MG63 (cell line): ENCODE measurements around the gene PCSK4. TPM values are rescaled to one million over a fixed set of nuclear protein-coding genes. Genes with fewer than 3 reads are reported as not detected.
"Not testable (repeated sequence)": the region's sequence is repeated elsewhere in the genome, so short reads cannot be mapped to it uniquely, and the experiment has no call there.

Source experiments
- DNase-seq: peaks from one replicate; pipeline ENCODE4 v3.0.0-alpha.2; 2020
- H3K27me3 ChIP-seq: fragments of 250-450 bp; sonication (Bioruptor Pico); 2 replicates; pipeline ENCODE4 v1.5.1; 2020; ENCODE audit warnings: mild to moderate bottlenecking, moderate library complexity
- H3K36me3 ChIP-seq: fragments of 250-450 bp; sonication (Bioruptor Pico); 2 replicates; pipeline ENCODE4 v1.5.1; 2020; ENCODE audit warnings: mild to moderate bottlenecking, moderate library complexity
- H3K4me3 ChIP-seq: fragments of 250-450 bp; sonication (Bioruptor Pico); 2 replicates; pipeline ENCODE4 v1.5.1; 2020; ENCODE audit warnings: mild to moderate bottlenecking, moderate library complexity
- H3K9me3 ChIP-seq: fragments of 250-450 bp; sonication (Bioruptor Pico); 2 replicates; pipeline ENCODE4 v1.5.1; 2020; ENCODE audit warnings: mild to moderate bottlenecking, moderate library complexity
- total RNA-seq: library from RNA; depleted of rRNA; stranded (reverse); fragments of >200 nt; shearing (Covaris generic); gene quantifications from 2 replicates; pipeline ENCODE4 v1.2.3, GENCODE V29; 2014; ENCODE audit warnings: low replicate concordance

PCSK4 gene
- total RNA-seq, 1 experiment from 2014 or later: 0.40 TPM

GRCh38 chr19:1511318-1512317 lies 21.5 kb upstream of the PCSK4 start:
- H3K9me3 ChIP-seq: no peaks in the 10 kb centered on the region
- DNase-seq: no peak
- H3K4me3 ChIP-seq: no peak overlapping the region
- no peaks in the 10 kb centered on the region for H3K36me3 ChIP-seq
- no peaks in the 10 kb centered on the region for H3K27me3 ChIP-seq

DNA sequence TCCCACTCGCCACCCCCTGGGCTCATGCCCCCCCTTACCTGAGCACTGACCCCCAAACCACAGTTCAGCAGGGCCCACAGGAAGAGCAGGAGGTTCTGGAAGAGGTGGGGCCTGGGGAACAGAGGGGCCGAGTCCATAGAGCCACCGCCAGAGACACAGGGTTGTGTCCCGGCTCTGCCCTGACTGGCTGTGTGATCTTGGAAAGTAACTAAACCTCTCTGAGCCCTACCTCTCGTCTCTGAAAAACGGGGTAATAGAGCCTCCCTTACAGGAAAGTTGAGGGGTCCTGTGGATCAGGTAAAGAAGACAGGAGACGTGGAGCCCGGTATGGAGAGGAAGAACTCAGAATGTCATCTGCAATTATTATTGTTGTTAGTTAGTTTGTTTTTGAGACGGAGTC lies 20.7 kb upstream of the PCSK4 start:
- DNase-seq: no peak
- Histone ChIP-seq H3K36me3 (no peaks in the 10 kb centered on the region), H3K27me3 (no peaks in the 10 kb centered on the region), H3K4me3 (no peak overlapping the region), H3K9me3 (no peaks in the 10 kb centered on the region)

DNA sequence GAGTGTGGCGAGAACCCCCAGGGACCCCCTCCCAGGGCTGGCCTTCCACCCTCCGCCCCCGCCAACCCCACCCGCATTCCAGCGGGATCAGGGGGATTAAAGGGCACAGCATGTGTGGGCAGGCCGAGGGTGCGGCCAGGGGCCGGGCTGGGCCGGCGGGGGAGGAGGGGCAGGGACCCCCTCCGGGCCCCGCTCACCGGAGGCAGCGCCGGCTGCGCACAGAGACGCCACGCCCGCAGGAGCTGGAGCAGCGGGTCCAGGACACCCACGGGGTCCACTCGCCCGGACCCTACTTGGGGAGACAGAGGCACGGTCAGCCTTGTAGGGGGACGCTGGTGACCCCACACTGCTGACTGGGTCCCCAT lies 20.3 kb upstream of the PCSK4 start:
- Histone ChIP-seq H3K9me3 (no peaks in the 10 kb centered on the region), H3K4me3 (no peak overlapping the region), H3K27me3 (no peaks in the 10 kb centered on the region), H3K36me3 (no peaks in the 10 kb centered on the region)
- no peak for DNase-seq

GRCh38 chr19:1509602-1510441 lies 19.7 kb upstream of the PCSK4 start:
- H3K4me3 ChIP-seq: no peak overlapping the region
- no peaks in the 10 kb centered on the region for H3K27me3 ChIP-seq
- DNase-seq: no peak
- H3K9me3 ChIP-seq: no peaks in the 10 kb centered on the region
- H3K36me3 ChIP-seq: no peaks in the 10 kb centered on the region

GRCh38 chr19:1508507-1508856 lies 18.3 kb upstream of the PCSK4 start:
- no peaks in the 10 kb centered on the region for H3K9me3 ChIP-seq
- no peaks in the 10 kb centered on the region for H3K36me3 ChIP-seq
- DNase-seq: no peak
- no peaks in the 10 kb centered on the region for H3K27me3 ChIP-seq
- no peak overlapping the region for H3K4me3 ChIP-seq

GRCh38 chr19:1507763-1508506 lies 17.8 kb upstream of the PCSK4 start:
- peaks cover 4% of the 10 kb centered on the region; the same call in 1 of the 2 replicates for H3K27me3 ChIP-seq
- H3K36me3 ChIP-seq: no peaks in the 10 kb centered on the region
- no peaks in the 10 kb centered on the region for H3K9me3 ChIP-seq
- H3K4me3 ChIP-seq: peak overlapping the region; percentile 42
- peak; percentile 79 for DNase-seq

GRCh38 chr19:1507192-1507660 lies 17.1 kb upstream of the PCSK4 start:
- H3K27me3 ChIP-seq: peaks cover 4% of the 10 kb centered on the region; the same call in 1 of the 2 replicates
- no peaks in the 10 kb centered on the region for H3K36me3 ChIP-seq
- no peak overlapping the region for H3K4me3 ChIP-seq
- DNase-seq: no peak
- H3K9me3 ChIP-seq: no peaks in the 10 kb centered on the region

DNA sequence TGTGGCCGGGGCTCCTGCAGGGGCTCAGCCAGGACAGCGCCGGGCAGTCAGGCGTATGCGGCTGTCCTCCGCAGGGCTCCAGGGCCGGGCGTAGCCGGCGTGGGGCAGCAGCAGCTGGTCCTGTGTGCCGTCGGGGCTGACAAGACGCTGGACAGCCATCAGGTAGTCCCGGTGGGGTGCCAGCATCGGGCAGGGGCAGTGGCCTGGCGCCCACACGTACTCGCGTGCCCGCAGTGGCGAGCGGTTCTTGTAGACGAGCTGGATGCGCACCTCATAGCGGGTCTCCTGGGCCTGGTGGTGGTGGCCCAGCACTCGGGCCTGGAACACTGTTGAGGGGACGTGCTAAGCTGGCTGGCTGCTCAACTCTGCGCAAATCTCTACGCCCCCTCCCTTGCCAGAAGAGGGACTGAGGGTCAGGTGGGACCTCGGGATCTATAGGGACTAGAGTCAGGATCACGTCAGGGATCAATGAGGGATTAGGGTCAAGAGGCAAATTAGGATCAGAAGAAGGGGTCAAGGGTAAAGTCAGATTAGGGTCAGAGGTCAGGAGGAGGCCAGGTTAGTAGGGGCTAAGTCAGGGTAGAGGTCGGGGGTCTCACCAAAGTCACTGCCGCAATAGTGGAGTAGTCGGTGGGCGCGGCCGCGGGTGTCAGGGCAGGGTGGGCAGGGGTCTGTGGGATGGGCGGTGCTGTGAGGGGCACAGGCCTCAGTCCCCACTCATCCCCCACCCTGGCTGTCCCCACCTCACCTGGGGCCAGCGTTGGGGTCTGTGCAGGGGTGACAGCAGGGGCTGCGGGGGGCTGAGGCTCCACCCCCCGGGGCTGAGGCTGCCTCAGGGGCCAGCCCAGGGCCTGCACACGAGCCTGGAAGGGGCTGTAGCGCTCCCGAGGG lies 16.1 kb upstream of the PCSK4 start:
- H3K27me3 ChIP-seq: peaks cover 4% of the 10 kb centered on the region; the same call in 1 of the 2 replicates
- no peaks in the 10 kb centered on the region for H3K9me3 ChIP-seq
- DNase-seq: no peak
- H3K36me3 ChIP-seq: no peaks in the 10 kb centered on the region
- no peak overlapping the region for H3K4me3 ChIP-seq

DNA sequence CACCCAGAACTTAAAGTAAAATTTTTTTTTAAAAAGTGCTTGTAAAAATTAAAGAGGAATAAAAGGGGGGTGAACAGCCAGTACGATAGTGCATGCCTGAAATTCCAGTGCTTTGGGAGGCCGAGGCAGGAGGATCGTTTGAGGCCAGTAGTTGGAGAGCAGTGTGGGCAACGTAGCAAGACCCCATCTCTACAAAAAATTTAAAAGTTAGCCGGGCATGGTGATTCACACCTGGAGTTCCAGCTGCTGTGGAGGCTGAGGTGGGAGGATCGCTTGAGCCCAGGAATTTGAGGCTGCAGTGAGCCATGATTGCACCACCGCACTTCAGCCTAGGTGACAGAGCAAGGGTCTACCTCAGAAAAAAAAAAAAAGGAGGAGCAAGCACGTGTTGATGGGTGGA lies 14.9 kb upstream of the PCSK4 start:
- no peak overlapping the region for H3K4me3 ChIP-seq
- DNase-seq: no peak

GRCh38 chr19:1503925-1504773 lies 14.0 kb upstream of the PCSK4 start:
- no peaks in the 10 kb centered on the region for H3K9me3 ChIP-seq
- no peaks in the 10 kb centered on the region for H3K36me3 ChIP-seq

More for the DNA sequence above, 14.9 kb upstream of the PCSK4 start:
- H3K36me3 ChIP-seq: no peaks in the 10 kb centered on the region
- peaks cover 4% of the 10 kb centered on the region; the same call in 1 of the 2 replicates for H3K27me3 ChIP-seq
- H3K9me3 ChIP-seq: no peaks in the 10 kb centered on the region

DNA sequence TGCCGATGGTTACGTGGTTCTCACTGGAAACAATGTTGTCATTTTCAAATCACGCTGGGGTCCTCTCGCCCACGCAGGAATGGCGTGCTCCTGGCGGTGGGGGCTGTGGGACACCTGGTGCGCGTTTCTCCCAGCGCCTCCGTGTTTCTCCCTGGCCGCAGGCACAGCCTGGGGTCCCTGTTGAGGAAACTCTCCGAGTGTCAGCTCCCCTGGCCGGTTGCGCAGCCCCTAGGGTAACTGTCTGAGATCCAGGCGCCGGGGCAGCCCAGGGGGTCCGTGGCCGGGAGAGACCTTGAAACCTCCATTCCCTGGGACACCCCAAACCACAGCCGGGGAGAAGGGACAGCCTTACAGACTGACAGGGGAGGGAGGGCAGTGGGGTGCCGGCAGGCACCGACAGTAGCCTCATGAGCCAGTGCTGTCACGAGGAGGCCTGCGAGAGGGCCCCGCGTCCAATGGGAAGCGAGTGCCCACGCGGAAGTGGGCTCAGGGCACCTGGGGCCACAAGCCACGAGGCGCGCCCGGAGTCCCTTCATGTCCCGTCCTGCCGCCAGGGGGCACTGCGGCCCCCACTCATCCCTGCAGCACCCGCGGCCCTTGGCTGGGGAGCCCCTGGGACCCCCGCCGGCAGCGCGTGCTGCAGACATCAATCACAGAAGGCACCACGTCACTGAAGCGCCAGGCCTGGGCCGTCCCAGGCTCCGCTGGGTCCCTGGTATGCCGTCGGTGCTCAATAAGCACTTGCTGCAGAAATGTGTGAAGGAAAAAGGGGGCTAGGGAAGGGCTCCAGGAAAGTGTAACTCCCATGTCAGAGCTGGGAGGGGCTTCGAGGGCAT lies 13.2 kb upstream of the PCSK4 start:
- peak; percentile 38 for DNase-seq
- Histone ChIP-seq H3K9me3 (no peaks in the 10 kb centered on the region), H3K4me3 (no peak overlapping the region), H3K27me3 (peaks cover 4% of the 10 kb centered on the region; the same call in 1 of the 2 replicates), H3K36me3 (no peaks in the 10 kb centered on the region)

More at GRCh38 chr19:1503925-1504773, 14.0 kb upstream of the PCSK4 start:
- Histone ChIP-seq H3K27me3 (peaks cover 4% of the 10 kb centered on the region; the same call in 1 of the 2 replicates), H3K4me3 (no peak overlapping the region)
- DNase-seq: no peak

GRCh38 chr19:1502433-1503088 lies 12.4 kb upstream of the PCSK4 start:
- no peak for DNase-seq
- H3K9me3 ChIP-seq: no peaks in the 10 kb centered on the region
- H3K27me3 ChIP-seq: peaks cover 4% of the 10 kb centered on the region; the same call in 1 of the 2 replicates
- H3K4me3 ChIP-seq: no peak overlapping the region
- H3K36me3 ChIP-seq: no peaks in the 10 kb centered on the region

GRCh38 chr19:1501200-1501595 lies 11.0 kb upstream of the PCSK4 start:
- H3K36me3 ChIP-seq: no peaks in the 10 kb centered on the region
- peaks cover 4% of the 10 kb centered on the region; the same call in 1 of the 2 replicates for H3K27me3 ChIP-seq
- DNase-seq: no peak
- no peaks in the 10 kb centered on the region for H3K9me3 ChIP-seq
- no peak overlapping the region for H3K4me3 ChIP-seq

GRCh38 chr19:1499231-1499630 lies 9.1 kb upstream of the PCSK4 start:
- H3K27me3 ChIP-seq, H3K9me3 ChIP-seq, H3K4me3 ChIP-seq, DNase-seq, H3K36me3 ChIP-seq: not testable (repeated sequence)
